GM12874 (cell line): Measurements from ENCODE around the gene ERVH48-1.

Experiments used
- TF ChIP-seq, protein P1 (sequence below): IDR thresholded peaks from 2 replicates; pipeline ENCODE4 v1.5.1; 2011; ENCODE audit warnings: low read depth, mild to moderate bottlenecking, control low read depth, low read length, moderate library complexity; ENCODE audit not compliant: insufficient read depth

ERVH48-1 gene

DNA sequence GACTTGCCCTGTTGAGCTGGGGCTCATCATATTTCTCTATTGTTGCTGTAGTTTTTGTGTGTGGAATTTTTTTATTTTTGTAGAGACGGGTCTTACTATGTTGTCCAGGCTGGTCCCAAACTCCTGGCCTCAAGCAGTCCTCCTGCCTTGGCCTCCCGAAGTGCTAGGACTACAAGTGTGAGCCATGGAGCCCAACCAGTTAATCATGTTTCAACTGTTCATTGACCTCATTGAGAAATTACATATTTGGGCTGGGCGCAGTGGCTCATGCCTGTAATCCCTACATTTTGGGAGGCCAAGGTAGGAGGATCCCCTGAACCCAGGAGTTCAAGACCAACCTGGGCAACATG lies 39.8 kb upstream of the ERVH48-1 start:
- TF ChIP-seq, protein P1, sequence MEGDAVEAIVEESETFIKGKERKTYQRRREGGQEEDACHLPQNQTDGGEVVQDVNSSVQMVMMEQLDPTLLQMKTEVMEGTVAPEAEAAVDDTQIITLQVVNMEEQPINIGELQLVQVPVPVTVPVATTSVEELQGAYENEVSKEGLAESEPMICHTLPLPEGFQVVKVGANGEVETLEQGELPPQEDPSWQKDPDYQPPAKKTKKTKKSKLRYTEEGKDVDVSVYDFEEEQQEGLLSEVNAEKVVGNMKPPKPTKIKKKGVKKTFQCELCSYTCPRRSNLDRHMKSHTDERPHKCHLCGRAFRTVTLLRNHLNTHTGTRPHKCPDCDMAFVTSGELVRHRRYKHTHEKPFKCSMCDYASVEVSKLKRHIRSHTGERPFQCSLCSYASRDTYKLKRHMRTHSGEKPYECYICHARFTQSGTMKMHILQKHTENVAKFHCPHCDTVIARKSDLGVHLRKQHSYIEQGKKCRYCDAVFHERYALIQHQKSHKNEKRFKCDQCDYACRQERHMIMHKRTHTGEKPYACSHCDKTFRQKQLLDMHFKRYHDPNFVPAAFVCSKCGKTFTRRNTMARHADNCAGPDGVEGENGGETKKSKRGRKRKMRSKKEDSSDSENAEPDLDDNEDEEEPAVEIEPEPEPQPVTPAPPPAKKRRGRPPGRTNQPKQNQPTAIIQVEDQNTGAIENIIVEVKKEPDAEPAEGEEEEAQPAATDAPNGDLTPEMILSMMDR = no peak

DNA sequence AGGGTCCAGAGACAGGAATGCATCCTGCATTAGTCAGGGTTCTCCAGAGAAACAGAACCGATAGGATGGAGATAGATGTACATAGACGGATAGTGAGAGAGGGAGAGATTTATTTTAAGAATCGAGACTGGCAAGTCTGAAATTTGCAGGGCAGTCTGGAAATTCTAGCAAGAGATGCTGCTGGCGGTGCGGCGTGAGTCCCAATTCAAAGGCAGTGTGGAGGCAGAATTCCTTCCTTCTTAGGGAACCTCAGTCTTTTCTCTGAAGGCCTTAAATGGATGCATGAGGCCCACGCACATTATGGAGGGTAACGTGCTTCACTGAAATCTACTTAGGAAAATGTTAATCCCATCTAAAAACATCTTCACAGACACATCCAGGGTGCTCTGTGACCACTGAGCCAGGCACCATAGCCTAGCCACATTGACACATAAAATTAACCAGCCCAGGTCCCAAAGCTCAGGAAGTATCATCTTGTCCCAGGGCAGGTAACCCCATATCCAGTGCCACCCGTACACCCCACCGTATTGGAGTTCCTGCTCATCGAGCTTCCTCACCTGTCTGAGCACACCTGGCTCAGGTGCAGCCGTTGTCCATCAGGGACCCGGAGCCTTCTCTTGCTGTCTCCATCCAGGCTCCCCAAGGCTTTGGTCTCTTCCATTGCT lies 39.2 kb upstream of the ERVH48-1 start:
- TF ChIP-seq, protein P1 = no peak

DNA sequence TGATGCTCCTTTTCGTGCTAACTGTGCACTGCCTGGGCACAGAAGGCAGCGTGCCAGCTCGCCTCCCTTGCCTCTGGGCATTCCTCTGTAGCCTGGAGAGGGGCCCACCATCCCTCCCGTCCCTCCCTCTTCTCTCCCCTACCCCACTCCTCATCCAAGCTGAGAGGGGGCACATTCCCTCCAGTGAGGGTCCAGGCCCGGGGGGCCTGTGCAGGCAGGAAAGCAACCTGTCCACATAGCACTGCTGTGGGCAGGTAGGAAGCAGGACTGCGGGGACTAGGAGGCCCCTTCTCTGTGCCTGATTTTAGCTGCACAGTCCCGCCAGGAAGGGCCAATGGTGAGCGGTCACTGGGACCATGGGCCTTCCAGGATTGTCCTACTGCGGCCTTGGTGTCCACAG lies 38.7 kb upstream of the ERVH48-1 start:
- TF ChIP-seq, protein P1 = no peak

DNA sequence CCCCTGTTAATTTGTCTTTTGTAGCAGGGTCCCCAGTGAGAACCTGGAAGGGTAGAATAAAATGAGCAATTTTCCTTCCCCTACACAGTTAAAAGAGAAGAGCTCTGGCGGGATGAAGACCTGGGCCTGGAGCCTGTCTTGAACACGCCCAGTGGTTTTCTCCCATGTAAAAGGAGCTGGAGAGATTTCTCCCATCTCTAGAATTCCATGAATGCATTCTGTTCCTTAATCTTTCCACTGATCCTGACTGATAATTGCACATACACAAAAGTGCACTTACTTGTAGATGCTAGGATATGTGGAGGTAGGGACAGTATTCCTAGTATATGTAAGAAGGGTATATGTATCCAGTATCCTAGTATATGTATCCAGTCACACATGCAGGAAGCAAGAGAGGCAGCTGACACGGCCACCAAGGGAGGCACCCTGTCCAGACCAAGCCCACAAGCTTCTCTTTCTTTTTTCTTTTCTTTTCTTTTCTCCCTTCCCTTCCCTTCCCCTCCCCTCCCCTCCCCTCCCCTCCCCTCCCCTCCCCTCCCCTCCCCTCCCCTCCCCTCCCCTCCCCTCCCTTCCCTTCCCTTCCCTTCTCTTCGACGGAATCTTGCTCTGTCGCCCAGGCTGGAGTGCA lies 37.1 kb upstream of the ERVH48-1 start:
- TF ChIP-seq, protein P1 = no peak

DNA sequence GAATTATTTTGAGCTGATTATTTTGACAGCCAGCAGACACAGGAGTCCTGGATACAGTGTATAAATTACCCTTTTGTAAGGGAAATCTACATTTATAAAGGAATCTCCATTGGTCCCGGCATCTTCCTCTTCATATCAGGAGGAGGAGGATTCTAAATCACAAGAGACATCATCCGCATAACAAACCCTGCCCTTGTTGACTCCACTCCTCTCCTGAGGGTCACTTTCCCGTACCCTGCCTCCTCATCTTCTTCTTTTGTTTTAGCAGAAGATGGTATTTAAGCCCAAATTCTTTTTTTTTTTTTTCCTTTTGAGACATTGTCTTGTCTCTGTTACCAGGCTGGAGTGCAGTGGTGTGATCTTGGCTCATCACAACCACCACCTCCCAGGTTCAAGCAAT lies 34.3 kb upstream of the ERVH48-1 start:
- TF ChIP-seq, protein P1 = no peak

DNA sequence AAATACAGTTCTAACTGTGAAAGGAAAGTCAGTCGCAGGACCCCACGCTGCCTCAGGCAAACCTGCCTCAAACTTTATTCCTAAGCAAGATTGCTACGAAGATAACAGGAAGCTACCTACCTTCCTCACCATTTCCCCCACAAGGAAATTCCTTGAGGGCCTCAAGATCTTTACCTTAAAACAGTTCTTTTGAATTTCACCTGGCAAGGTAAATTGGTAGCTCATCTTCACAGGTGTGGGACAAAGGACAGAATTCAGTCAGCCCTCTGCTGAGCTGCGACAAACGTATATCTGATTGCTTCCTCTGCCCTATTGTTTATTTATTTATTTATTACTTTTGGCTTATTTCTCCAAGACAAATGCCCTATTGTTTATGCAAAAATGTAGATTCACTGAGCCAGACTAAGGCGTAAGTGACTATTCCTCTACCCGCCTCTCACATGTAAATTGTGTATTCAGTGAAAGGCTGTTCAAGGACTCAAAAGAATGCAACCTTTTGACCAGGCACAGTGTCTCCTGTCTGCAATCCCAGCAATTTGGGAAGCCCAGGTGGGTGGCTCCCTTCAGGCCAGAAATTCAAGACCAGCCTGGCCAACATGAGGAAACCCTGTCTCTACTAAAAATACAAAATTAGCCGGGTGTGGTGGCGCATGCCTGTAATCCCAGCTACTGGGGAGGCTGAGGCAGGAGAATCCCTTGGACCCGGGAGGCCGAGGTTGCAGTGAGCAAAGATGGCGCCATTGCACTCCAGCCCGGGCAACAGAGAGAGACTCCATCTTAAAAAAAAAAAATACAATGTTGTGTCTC lies 31.6 kb upstream of the ERVH48-1 start:
- TF ChIP-seq, protein P1 = no peak

DNA sequence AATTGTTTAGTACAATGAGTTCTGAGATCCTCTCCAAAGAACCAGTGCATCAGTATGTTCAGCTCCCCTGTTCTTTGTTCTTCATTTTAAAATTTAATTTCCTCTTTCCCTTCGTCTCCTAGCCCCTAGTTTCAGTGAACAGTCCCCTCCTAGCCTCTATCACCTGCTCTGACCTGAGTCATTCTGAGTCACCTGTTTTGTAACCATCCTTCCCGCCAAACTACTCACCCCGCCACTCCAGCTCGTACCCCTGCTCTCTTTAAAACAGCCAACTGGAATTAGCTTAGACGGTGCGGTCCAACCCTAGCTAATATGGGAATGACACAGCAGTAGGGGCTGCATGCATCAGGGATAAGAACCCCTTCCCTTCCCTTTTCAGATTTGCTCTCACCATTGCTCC lies 16.8 kb upstream of the ERVH48-1 start:
- TF ChIP-seq, protein P1 = no peak
